HG03103 (cell line): ENCODE results near the gene RTL3.
"Not testable (repeated sequence)": the region's sequence is repeated elsewhere in the genome, so short reads cannot be mapped to it uniquely, and the experiment has no call there.

Experiments used
- ATAC-seq: cut with Tn5 transposase; IDR thresholded peaks from one replicate; pipeline ENCODE4 v1.9.1; 2021; ENCODE audit warnings: low read depth; ENCODE audit not compliant: unreplicated experiment

RTL3 gene

GRCh38 chrX:78658845-78659744, at the start of gene RTL3:
Gene RTL3, minus strand, starts transcription at chrX:78659328. Its CDS starts 908 bp downstream, at chrX:78658420.
- ATAC-seq = no peak

GRCh38 chrX:78708816-78709215, 49.7 kb upstream of the RTL3 start:
- ATAC-seq = no peak

- ATAC-seq = no peak
These were observed 49.1 kb upstream of the RTL3 start for GRCh38 chrX:78708262-78708661.

- no peak for ATAC-seq
These were observed 46.9 kb upstream of the RTL3 start for GRCh38 chrX:78706071-78706470.

GRCh38 chrX:78693536-78693935, 34.4 kb upstream of the RTL3 start:
- ATAC-seq = no peak

- ATAC-seq = no peak
These were observed 33.9 kb upstream of the RTL3 start for GRCh38 chrX:78693012-78693411.

- peak; percentile 91 for ATAC-seq
These were observed 28.5 kb upstream of the RTL3 start for GRCh38 chrX:78687586-78687985.

- no peak for ATAC-seq
These were observed 14.1 kb upstream of the RTL3 start for GRCh38 chrX:78673246-78673645.

- no peak for ATAC-seq
These were observed 6.2 kb upstream of the RTL3 start for GRCh38 chrX:78665342-78665741.

- no peak for ATAC-seq
These were observed 2.7 kb upstream of the RTL3 start for GRCh38 chrX:78661836-78662235.

- no peak for ATAC-seq
These were observed 827 bp upstream of the RTL3 start for GRCh38 chrX:78659955-78660354.

GRCh38 chrX:78658414-78658813, 714 bp downstream of the RTL3 start:
- no peak for ATAC-seq

- no peak for ATAC-seq
These were observed 3.5 kb downstream of the RTL3 start for GRCh38 chrX:78655642-78656041.

GRCh38 chrX:78653118-78653822, 5.9 kb downstream of the RTL3 start:
- ATAC-seq = no peak

- ATAC-seq = peak; percentile 74
These were observed 8.2 kb downstream of the RTL3 start for GRCh38 chrX:78650906-78651437.

GRCh38 chrX:78643874-78644273, 15.3 kb downstream of the RTL3 start:
- no peak for ATAC-seq

- ATAC-seq = no peak
These were observed 16.0 kb downstream of the RTL3 start for GRCh38 chrX:78643096-78643495.

- ATAC-seq = not testable (repeated sequence)
These were observed 23.0 kb downstream of the RTL3 start for GRCh38 chrX:78636096-78636495.

- no peak for ATAC-seq
These were observed 33.9 kb downstream of the RTL3 start for GRCh38 chrX:78624962-78625909.

- no peak for ATAC-seq
These were observed 34.7 kb downstream of the RTL3 start for GRCh38 chrX:78624426-78624825.
